Heart left ventricle (tissue), 13 donors: ENCODE results near the gene KRTAP5-9.
"Not testable (repeated sequence)": the region's sequence is repeated elsewhere in the genome, so short reads cannot be mapped to it uniquely, and the experiment has no call there.

ENCODE experiments used
- POLR2A ChIP-seq, 2 donors: fragments of 450-650 bp; IDR thresholded peaks; one replicate each; pipeline ENCODE4 v1.6.1; 2017; ENCODE audit warnings: antibody characterized with exemption in 2 of 2, mild to moderate bottlenecking in 2 of 2, moderate library complexity in 2 of 2
- TF ChIP-seq, protein P1 (sequence below), 12 donors: fragments of 200-600 bp; sonication (generic) in 4 of 12; IDR thresholded peaks; one replicate each; pipeline versions ENCODE4 v1.5.0 to v1.8.0; 2018 to 2022; ENCODE audit warnings: antibody characterized with exemption in 12 of 12, mild to moderate bottlenecking in 5 of 12
- donor health status: ischemic (EF 13 %, LVEDD 7.1; RV severe dilation, severe dysfunction).
- donor health status: DM: no; HTN: yes; CAD: no.
- donor health status: DM: no; HTN: no; CAD: no.
- donor health status: ischemic (EF 25% LVEDD 6.9; RV normal size, moderate dysfunction).
- donor health status: ischemic (EF 25% LVEDD 5.7; RV mildly dilated, moderate dysfunction).
- donor health status: ischemic (EF 35%, LVEDD 5.7; RV mildly dilated, moderate dysfunction).
- donor health status: nonischemic (EF 11% LVEDD 7.7; RV severe dilation, severe dysfunction).
- donor health status: DM: yes; HTN: yes; CAD: no.
- donor health status: PGD.
- donor health status: ischemic (EF 29% LVEDD 5.4; RV normal size, mild dysfunction).
- donor health status: nonischemic (EF 23%, LVEDD 6.1; RV moderate dilation, normal function).

DNA sequence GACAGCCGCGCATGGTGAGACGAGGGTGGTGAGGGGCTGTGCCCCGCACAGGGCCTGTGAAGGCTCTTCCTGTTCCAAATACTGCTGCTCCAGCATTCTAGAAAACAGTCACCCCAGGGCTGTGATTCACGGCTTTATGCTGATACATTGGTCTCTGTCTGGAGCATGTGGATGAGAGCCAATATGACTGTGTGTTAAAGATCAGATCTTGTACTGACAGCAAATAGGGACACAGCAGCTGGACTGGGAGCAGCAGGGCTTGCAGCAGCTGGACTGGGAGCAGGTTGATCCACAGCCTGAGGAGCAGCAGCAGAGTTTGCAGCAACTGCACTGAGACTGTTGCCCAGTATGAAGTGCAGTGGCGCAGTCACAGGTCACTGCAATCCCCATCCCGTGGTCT, 31.3 kb downstream of the KRTAP5-9 start:
- TF ChIP-seq POLR2A (IDR thresholded peaks at IDR 0.05), result not testable (repeated sequence)
- TF ChIP-seq, protein P1, sequence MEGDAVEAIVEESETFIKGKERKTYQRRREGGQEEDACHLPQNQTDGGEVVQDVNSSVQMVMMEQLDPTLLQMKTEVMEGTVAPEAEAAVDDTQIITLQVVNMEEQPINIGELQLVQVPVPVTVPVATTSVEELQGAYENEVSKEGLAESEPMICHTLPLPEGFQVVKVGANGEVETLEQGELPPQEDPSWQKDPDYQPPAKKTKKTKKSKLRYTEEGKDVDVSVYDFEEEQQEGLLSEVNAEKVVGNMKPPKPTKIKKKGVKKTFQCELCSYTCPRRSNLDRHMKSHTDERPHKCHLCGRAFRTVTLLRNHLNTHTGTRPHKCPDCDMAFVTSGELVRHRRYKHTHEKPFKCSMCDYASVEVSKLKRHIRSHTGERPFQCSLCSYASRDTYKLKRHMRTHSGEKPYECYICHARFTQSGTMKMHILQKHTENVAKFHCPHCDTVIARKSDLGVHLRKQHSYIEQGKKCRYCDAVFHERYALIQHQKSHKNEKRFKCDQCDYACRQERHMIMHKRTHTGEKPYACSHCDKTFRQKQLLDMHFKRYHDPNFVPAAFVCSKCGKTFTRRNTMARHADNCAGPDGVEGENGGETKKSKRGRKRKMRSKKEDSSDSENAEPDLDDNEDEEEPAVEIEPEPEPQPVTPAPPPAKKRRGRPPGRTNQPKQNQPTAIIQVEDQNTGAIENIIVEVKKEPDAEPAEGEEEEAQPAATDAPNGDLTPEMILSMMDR (IDR thresholded peaks at IDR 0.05), result not testable (repeated sequence)
